Endothelial cell of umbilical vein (primary cell): ENCODE measurements around the gene TAOK2.

Experiments
- CTCF ChIP-seq, 2 donors: IDR thresholded peaks; 1 replicate in 1 of 2; 2 replicates in 1 of 2; pipeline ENCODE4 v1.5.1; 2011; ENCODE audit warnings: low read length in 2 of 2, mild to moderate bottlenecking in 2 of 2, moderate library complexity in 2 of 2, control low read depth in 1 of 2, inconsistent platforms in 1 of 2, low read depth in 1 of 2; ENCODE audit not compliant: insufficient read depth in 1 of 2; ENCODE audit errors: extremely low read depth in 1 of 2
- EZH2 ChIP-seq: IDR thresholded peaks from 2 replicates; pipeline ENCODE4 v1.6.1; 2012; ENCODE audit warnings: borderline replicate concordance, low read depth, mild to moderate bottlenecking, moderate library complexity, low read length, inconsistent platforms; ENCODE audit not compliant: severe bottlenecking
- JUN ChIP-seq: IDR thresholded peaks from 2 replicates; pipeline ENCODE4 v1.6.1; 2011; ENCODE audit warnings: borderline replicate concordance, low read depth; ENCODE audit not compliant: insufficient read length, insufficient read depth
- POLR2A ChIP-seq: IDR thresholded peaks from 2 replicates; pipeline ENCODE4 v1.6.1; 2012; ENCODE audit warnings: low read depth, mild to moderate bottlenecking, control low read depth, low read length
- POLR2AphosphoS5 ChIP-seq: IDR thresholded peaks from 2 replicates; pipeline ENCODE4 v1.6.1; 2012; ENCODE audit warnings: low read depth, mild to moderate bottlenecking, control low read depth, low read length, moderate library complexity; ENCODE audit not compliant: insufficient read depth

GRCh38 chr16:30041841-30042240 lies 68.2 kb downstream of the TAOK2 start:
- TF ChIP-seq CTCF (IDR thresholded peaks at IDR 0.05; ENCODE audit: extremely low read depth in 1 of 2, insufficient read depth in 1 of 2, low read depth in 1 of 2, low read length in 2 of 2) (peak in 1 of 2 donors; percentile 23), POLR2A (no peak), EZH2 (no peak), POLR2AphosphoS5 (no peak), JUN (no peak)
